ENCODE data around the gene METTL8. TPM values are rescaled to one million over a fixed set of nuclear protein-coding genes. Genes with fewer than 3 reads are reported as not detected.
"Not testable (repeated sequence)": the region's sequence is repeated elsewhere in the genome, so short reads cannot be mapped to it uniquely, and the experiment has no call there.

METTL8 gene
- total RNA-seq, 1 donor, result 29.8 TPM

GRCh38 chr2:171431677-171432167 is 2.1 kb downstream of the METTL8 start:
- no peak overlapping the region for H3K4me3 ChIP-seq (ENCODE audit: low read depth, low read length)
- DNase-seq (ENCODE audit: low read depth), result no peak
- TF ChIP-seq, protein P1, sequence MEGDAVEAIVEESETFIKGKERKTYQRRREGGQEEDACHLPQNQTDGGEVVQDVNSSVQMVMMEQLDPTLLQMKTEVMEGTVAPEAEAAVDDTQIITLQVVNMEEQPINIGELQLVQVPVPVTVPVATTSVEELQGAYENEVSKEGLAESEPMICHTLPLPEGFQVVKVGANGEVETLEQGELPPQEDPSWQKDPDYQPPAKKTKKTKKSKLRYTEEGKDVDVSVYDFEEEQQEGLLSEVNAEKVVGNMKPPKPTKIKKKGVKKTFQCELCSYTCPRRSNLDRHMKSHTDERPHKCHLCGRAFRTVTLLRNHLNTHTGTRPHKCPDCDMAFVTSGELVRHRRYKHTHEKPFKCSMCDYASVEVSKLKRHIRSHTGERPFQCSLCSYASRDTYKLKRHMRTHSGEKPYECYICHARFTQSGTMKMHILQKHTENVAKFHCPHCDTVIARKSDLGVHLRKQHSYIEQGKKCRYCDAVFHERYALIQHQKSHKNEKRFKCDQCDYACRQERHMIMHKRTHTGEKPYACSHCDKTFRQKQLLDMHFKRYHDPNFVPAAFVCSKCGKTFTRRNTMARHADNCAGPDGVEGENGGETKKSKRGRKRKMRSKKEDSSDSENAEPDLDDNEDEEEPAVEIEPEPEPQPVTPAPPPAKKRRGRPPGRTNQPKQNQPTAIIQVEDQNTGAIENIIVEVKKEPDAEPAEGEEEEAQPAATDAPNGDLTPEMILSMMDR (IDR thresholded peaks at IDR 0.05; ENCODE audit: insufficient read depth, low read depth, low read length), result no peak

DNA sequence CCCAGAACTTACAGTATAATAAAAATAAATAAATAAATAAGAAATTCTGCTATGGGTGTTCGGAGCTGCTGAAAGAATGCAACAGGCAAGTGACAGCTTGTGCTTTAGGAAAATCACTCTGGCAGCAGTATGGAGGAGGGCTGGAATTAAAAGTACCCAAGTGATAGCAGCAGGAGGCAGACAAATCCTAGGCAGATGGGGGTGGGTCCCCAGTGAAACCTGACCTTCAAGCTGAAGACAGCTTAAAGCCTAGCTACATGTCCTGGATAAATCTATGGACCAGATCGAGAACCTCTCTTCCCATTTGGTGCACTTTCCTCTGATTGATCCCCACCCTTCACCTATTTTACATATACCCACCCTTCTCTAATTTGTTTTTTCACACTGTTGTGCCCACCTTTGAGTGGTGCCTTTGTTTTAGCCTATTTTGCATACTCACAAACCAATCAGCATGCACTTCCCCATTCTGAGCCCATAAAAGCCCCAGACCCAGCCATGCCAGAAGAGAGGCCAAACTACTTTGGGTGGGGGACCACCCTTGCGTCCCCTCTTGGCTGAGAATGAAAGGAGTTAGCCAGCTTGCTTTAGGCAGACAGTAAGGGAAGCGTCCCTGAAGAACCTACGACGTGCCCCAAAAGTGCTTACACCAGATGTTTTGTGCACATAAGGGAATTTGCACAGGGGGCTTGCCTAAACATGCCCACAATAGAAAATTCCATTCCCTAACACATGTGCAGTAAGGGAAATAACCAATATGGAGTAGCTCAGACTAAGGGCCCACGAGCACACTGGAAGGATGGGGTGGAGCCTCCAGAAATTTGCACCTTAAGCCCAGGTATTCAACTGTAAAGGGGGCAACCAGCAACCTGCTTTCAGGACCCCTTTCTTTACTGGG is 3.0 kb downstream of the METTL8 start:
- DNase-seq (ENCODE audit: low read depth), result no peak
- TF ChIP-seq, protein P1 (IDR thresholded peaks at IDR 0.05; ENCODE audit: insufficient read depth, low read depth, low read length), result no peak
- H3K4me3 ChIP-seq (ENCODE audit: low read depth, low read length), result no peak overlapping the region

- DNase-seq (ENCODE audit: low read depth); H3K4me3 ChIP-seq (ENCODE audit: low read depth, low read length): not testable (repeated sequence)
Measured at GRCh38 chr2:171422710-171423495, 10.9 kb downstream of the METTL8 start.

DNA sequence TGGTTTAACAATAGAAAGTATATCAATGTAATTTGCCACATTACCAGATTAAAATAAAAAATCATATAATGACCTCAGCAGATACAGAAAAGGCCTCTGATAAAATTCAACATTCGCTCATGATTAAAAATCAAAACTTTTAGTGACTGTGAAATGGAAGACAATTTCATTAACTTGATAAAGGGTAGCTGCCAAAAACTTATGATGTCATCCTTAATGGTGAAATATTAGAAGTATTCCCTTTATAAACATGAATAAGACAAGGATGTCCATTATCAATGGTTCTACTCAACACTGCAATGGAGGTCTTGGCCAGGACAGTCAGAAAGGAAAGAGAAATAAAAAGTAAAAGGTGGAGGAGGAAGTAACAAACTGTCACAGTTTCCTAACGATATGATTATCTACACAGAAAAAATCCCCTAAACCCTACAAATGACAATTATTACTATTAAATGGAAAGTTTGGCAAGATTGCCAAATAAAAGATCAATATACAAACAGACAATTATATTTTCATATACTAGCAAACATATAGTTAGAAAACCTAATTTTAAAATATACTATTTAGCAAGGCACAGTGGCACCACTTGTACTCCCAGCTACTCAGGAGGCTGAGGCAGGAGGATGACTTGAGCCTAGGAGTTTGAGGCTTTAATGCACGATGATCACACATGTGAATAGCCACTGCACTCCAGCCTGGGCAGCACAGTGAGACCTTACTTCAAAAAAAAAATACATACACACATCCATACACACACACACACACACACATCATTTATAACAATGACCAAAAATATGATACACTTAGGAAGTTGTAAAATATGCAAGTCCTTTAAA is 12.8 kb downstream of the METTL8 start:
- H3K4me3 ChIP-seq (ENCODE audit: low read depth, low read length), result no peak overlapping the region
- TF ChIP-seq, protein P1 (IDR thresholded peaks at IDR 0.05; ENCODE audit: insufficient read depth, low read depth, low read length), result no peak
- no peak for DNase-seq (ENCODE audit: low read depth)

GRCh38 chr2:171419333-171419732 is 14.5 kb downstream of the METTL8 start:
- DNase-seq (ENCODE audit: low read depth), result no peak
- TF ChIP-seq, protein P1 (IDR thresholded peaks at IDR 0.05; ENCODE audit: insufficient read depth, low read depth, low read length), result no peak
- no peak overlapping the region for H3K4me3 ChIP-seq (ENCODE audit: low read depth, low read length)

DNA sequence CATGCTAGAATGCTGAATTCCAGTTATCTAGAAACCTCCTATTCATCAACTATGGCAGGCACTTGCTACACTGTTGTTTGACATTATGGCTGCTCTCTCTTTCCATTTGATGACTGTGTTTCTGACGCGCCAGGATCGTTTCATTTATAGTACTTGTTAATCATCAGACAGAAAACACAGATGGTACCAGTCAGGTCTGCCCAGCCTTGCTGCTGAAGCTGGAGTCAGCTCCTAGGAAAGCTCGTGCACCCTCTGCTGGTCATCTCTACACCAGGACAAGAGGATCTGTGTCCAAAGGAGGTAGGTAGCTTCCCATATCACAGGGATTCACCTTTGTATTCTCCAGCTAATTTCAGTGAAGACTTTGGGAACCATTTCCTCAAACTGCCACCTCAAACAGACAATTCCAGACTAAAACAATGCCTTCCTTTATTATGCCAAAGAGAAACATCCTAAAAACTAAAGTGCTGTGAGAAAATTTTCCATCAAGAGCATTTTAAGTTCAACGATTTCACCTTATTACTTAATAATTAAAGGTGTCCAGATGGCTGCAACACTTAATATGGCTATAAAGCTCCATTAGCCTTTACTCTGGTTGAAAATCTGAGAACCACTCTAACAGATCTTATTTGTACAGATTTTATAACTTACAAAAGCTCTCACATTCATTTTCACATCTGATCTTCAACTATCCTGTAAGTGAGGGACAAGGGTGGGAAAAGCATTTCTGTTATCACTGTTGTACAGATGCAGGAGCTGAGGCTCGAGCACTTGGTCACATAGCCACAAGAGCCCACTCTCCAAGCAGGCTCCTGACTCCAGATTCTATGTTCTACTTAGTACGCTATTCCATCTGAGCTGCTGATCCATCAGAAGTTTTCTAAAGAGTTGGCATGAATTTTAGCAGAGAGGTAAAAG is 17.5 kb downstream of the METTL8 start:
- DNase-seq (ENCODE audit: low read depth), result peak; percentile 97
- TF ChIP-seq, protein P1 (IDR thresholded peaks at IDR 0.05; ENCODE audit: insufficient read depth, low read depth, low read length), result peak; percentile 97
- no peak overlapping the region for H3K4me3 ChIP-seq (ENCODE audit: low read depth, low read length)

DNA sequence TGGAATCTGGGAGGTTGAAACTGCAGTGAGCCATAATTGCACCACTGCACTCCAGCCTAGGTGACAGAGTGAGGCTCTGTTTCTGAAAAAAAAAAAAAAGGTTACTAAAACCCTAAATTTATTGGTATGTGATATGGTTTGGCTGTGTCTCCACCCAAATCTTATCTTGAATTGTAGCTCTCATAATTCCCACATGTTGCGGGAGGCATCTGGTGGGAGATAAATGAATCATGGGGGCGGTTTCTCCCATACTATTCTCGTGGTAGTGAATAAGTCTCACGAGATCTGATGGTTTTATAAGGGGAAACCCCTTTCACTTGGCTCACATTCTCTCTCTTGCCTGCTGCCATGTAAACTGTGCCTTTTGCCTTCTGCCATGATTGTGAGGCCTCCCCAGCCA is 19.1 kb downstream of the METTL8 start:
- H3K4me3 ChIP-seq (ENCODE audit: low read depth, low read length); DNase-seq (ENCODE audit: low read depth): not testable (repeated sequence)
